ENCODE data around the gene CALR3. TPM values are rescaled to one million over a fixed set of nuclear protein-coding genes. Genes with fewer than 3 reads are reported as not detected.

The CALR3 gene
- total RNA-seq, 6 experiments from 2014 or later: not detected

DNA sequence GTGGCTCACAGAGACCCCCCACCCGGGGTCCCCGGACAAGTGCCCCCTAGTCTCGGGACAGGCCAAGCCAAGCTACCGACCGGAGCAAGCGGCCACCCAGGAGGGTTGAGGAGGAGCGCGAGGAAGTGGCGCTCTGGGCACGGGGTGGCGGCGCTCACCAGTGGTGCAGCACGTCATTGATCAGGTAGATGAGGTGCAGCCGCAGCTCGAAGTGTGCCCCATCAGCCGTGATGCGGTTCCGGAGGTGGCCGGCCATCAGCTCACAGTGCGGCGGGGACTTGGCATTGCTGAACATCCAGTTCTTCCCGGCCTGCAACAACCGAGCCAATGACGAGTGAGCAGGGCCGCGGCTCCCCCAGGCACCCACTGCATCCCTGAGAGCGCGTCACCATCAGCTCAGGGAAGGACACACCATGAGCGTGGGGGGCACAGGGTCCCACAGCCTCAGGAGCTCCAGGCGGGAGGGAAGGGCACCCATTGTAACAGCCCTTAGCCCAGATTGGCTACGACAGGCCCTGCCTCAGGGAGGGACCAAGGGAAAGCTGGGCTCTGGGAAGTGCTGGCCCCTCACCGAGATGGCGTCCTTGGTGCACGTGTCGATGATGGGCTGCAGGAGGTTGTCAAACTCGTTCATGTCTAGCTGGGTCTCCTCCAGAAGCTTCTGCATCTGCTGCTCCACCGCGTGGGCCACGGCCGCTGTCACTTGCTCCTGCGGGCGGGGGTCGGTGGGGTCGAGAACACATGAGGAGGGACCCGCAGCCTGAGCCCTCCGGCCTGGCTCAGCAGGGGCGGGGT is 36.7 kb upstream of the CALR3 start:
- Mint-ChIP-seq H3K36me3 (ENCODE audit: low read depth) (peaks cover 12% of the 10 kb centered on the region), H3K27ac (no peak overlapping the region), H3K4me3 (no peak overlapping the region), H3K9me3 (no peaks in the 10 kb centered on the region), H3K4me1 (ENCODE audit: low read depth) (no peaks in the 10 kb centered on the region), H3K27me3 (ENCODE audit: insufficient read depth) (peaks cover 3% of the 10 kb centered on the region)
- DNase-seq: no peak
- TF ChIP-seq, protein P1, sequence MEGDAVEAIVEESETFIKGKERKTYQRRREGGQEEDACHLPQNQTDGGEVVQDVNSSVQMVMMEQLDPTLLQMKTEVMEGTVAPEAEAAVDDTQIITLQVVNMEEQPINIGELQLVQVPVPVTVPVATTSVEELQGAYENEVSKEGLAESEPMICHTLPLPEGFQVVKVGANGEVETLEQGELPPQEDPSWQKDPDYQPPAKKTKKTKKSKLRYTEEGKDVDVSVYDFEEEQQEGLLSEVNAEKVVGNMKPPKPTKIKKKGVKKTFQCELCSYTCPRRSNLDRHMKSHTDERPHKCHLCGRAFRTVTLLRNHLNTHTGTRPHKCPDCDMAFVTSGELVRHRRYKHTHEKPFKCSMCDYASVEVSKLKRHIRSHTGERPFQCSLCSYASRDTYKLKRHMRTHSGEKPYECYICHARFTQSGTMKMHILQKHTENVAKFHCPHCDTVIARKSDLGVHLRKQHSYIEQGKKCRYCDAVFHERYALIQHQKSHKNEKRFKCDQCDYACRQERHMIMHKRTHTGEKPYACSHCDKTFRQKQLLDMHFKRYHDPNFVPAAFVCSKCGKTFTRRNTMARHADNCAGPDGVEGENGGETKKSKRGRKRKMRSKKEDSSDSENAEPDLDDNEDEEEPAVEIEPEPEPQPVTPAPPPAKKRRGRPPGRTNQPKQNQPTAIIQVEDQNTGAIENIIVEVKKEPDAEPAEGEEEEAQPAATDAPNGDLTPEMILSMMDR (IDR thresholded peaks at IDR 0.05): no peak

- H3K27me3 Mint-ChIP-seq (ENCODE audit: insufficient read depth): peaks cover 3% of the 10 kb centered on the region
- TF ChIP-seq, protein P1 (IDR thresholded peaks at IDR 0.05): no peak
- H3K36me3 Mint-ChIP-seq (ENCODE audit: low read depth): peaks cover 9% of the 10 kb centered on the region
- no peak overlapping the region for H3K4me3 Mint-ChIP-seq
- no peak for DNase-seq
- no peaks in the 10 kb centered on the region for H3K4me1 Mint-ChIP-seq (ENCODE audit: low read depth)
- no peak overlapping the region for H3K27ac Mint-ChIP-seq
- no peaks in the 10 kb centered on the region for H3K9me3 Mint-ChIP-seq
These were observed 35.4 kb upstream of the CALR3 start for GRCh38 chr19:16531380-16531669.

- peaks cover 3% of the 10 kb centered on the region for H3K27me3 Mint-ChIP-seq (ENCODE audit: insufficient read depth)
- H3K27ac Mint-ChIP-seq: no peak overlapping the region
- H3K36me3 Mint-ChIP-seq (ENCODE audit: low read depth): peaks cover 9% of the 10 kb centered on the region
- TF ChIP-seq, protein P1 (IDR thresholded peaks at IDR 0.05): no peak
- H3K9me3 Mint-ChIP-seq: no peaks in the 10 kb centered on the region
- DNase-seq: no peak
- no peaks in the 10 kb centered on the region for H3K4me1 Mint-ChIP-seq (ENCODE audit: low read depth)
- H3K4me3 Mint-ChIP-seq: no peak overlapping the region
These were observed 34.8 kb upstream of the CALR3 start for GRCh38 chr19:16530540-16531379.

GRCh38 chr19:16529466-16530144 is 33.6 kb upstream of the CALR3 start:
- Mint-ChIP-seq H3K4me1 (ENCODE audit: low read depth) (no peaks in the 10 kb centered on the region), H3K9me3 (no peaks in the 10 kb centered on the region), H3K27ac (no peak overlapping the region), H3K36me3 (ENCODE audit: low read depth) (peaks cover 9% of the 10 kb centered on the region), H3K27me3 (ENCODE audit: insufficient read depth) (peaks cover 3% of the 10 kb centered on the region), H3K4me3 (no peak overlapping the region)
- TF ChIP-seq, protein P1 (IDR thresholded peaks at IDR 0.05): no peak
- no peak for DNase-seq

- Mint-ChIP-seq H3K27me3 (ENCODE audit: insufficient read depth) (peaks cover under 1% of the 10 kb centered on the region; the same call in 1 of the 2 replicates), H3K4me1 (ENCODE audit: low read depth) (no peaks in the 10 kb centered on the region), H3K27ac (no peak overlapping the region), H3K4me3 (no peak overlapping the region), H3K36me3 (ENCODE audit: low read depth) (peaks cover 18% of the 10 kb centered on the region), H3K9me3 (no peaks in the 10 kb centered on the region)
- TF ChIP-seq, protein P1 (IDR thresholded peaks at IDR 0.05): peak; percentile 64
- no peak for DNase-seq
These were observed 32.1 kb upstream of the CALR3 start for GRCh38 chr19:16527971-16528521.

Measured in HFFc6 (cell line).